H1 (cell line): Measurements from ENCODE around the gene EPG5. TPM values are rescaled to one million over a fixed set of nuclear protein-coding genes. Genes with fewer than 3 reads are reported as not detected.

Source experiments
- CTCF ChIA-PET: fragments of 300-600 bp; sonication (Branson Sonifier 250); formaldehyde crosslinking; loops from one replicate; lab custom pipeline; 2021; ENCODE audit not compliant: partially characterized antibody; lab: Charles Lee
- POLR2A ChIA-PET: fragments of 300-600 bp; sonication (Branson Sonifier 250); formaldehyde crosslinking; loops from one replicate; lab custom pipeline; 2021; ENCODE audit warnings: inconsistent platforms; ENCODE audit not compliant: partially characterized antibody; lab: Charles Lee
- DNase-seq, 2 experiments: peaks; one replicate each; pipeline versions ENCODE4 v3.0.0 to v3.0.0-alpha.2; 2010 to 2022; ENCODE audit warnings: low spot score in 2 of 2, low read depth in 1 of 2, mixed read lengths in 1 of 2
- FAIRE-seq: peaks from 2 replicates; lab custom pipeline; 2011; peaks lifted over from hg19 to GRCh38; lab: Jason Lieb, UNC
- H2AFZ ChIP-seq: 2 replicates; pipeline ENCODE4 v1.8.1; 2012; ENCODE audit warnings: low read length, inconsistent platforms
- H2AK5ac ChIP-seq: 2 replicates; pipeline ENCODE4 v1.6.1; 2013; ENCODE audit warnings: low read depth, low read length
- H2BK120ac ChIP-seq: replicated peaks from 2 replicates; pipeline ENCODE3; 2013; ENCODE audit warnings: low read depth, low read length, inconsistent platforms
- H2BK12ac ChIP-seq: 2 replicates; pipeline ENCODE4 v1.6.1; 2013; ENCODE audit warnings: low read depth, low read length
- H2BK15ac ChIP-seq: 2 replicates; pipeline ENCODE4 v1.6.1; 2013; ENCODE audit warnings: low read length
- H2BK20ac ChIP-seq: 2 replicates; pipeline ENCODE4 v1.6.1; 2013; ENCODE audit warnings: low read length
- H2BK5ac ChIP-seq: 2 replicates; pipeline ENCODE4 v1.6.1; 2013; ENCODE audit warnings: low read depth, low read length
- H3K14ac ChIP-seq: 2 replicates; pipeline ENCODE4 v1.6.1; 2013; ENCODE audit warnings: inconsistent platforms; ENCODE audit not compliant: insufficient read length
- H3K18ac ChIP-seq: 2 replicates; pipeline ENCODE4 v1.6.1; 2013; ENCODE audit warnings: low read length; ENCODE audit errors: extremely low read depth
- H3K23ac ChIP-seq: 2 replicates; pipeline ENCODE4 v1.6.1; 2013; ENCODE audit warnings: inconsistent platforms; ENCODE audit not compliant: insufficient read length
- H3K23me2 ChIP-seq: 2 replicates; pipeline ENCODE4 v1.6.1; 2013; ENCODE audit warnings: low read depth, low read length
- H3K27ac ChIP-seq: 2 replicates; pipeline ENCODE4 v1.6.1; 2011; ENCODE audit warnings: low read depth, low read length, inconsistent platforms
- H3K27me3 ChIP-seq, 4 experiments: replicated peaks in 1 of 4; 1 replicate in 1 of 4; 2 replicates in 3 of 4; pipeline versions ENCODE4 v1.6.1 to v1.8.1; 2011 to 2013; ENCODE audit warnings: low read length in 3 of 4, mild to moderate bottlenecking in 3 of 4, inconsistent platforms in 2 of 4, mixed read lengths in 2 of 4, moderate library complexity in 1 of 4; ENCODE audit not compliant: control insufficient read depth in 3 of 4, insufficient read depth in 3 of 4; ENCODE audit errors: extremely low read depth in 1 of 4
- H3K36me3 ChIP-seq, 4 experiments: 2 replicates each; pipeline versions ENCODE4 v1.6.1 to v1.8.1; 2011 to 2013; ENCODE audit warnings: mild to moderate bottlenecking in 4 of 4, low read length in 3 of 4, moderate library complexity in 2 of 4, control low read depth in 1 of 4, inconsistent platforms in 1 of 4; ENCODE audit not compliant: insufficient read depth in 4 of 4, control insufficient read depth in 2 of 4
- H3K4ac ChIP-seq: replicated peaks from 2 replicates; pipeline ENCODE3; 2013; ENCODE audit warnings: low read length, low read depth, mixed read lengths, inconsistent platforms; ENCODE audit not compliant: insufficient read length
- H3K4me1 ChIP-seq, 4 experiments: replicated peaks in 1 of 4; 1 replicate in 1 of 4; 2 replicates in 3 of 4; pipeline versions ENCODE4 v1.6.1 to v1.8.1; 2011 to 2013; ENCODE audit warnings: low read length in 3 of 4, inconsistent platforms in 2 of 4, mixed read lengths in 1 of 4; ENCODE audit not compliant: insufficient read depth in 4 of 4, control insufficient read depth in 3 of 4
- H3K4me2 ChIP-seq, 2 experiments: 2 replicates each; pipeline versions ENCODE4 v1.6.1 to v1.8.1; 2011 to 2013; ENCODE audit warnings: low read depth in 2 of 2, low read length in 2 of 2, control low read depth in 1 of 2, inconsistent platforms in 1 of 2, mild to moderate bottlenecking in 1 of 2; ENCODE audit not compliant: insufficient read depth in 1 of 2
- H3K4me3 ChIP-seq, 4 experiments: fragments of 200-600, 300-600 bp in 1 of 4; sonication (generic), shearing (Covaris generic), sonication (Bioruptor Twin) in 1 of 4; 2 replicates each; pipeline versions ENCODE4 v1.5.1 to v1.8.1; 2011 to 2016; ENCODE audit warnings: low read length in 4 of 4, low read depth in 3 of 4, control low read depth in 2 of 4, inconsistent platforms in 2 of 4, mild to moderate bottlenecking in 2 of 4, mixed read lengths in 1 of 4, moderate library complexity in 1 of 4; ENCODE audit not compliant: insufficient read depth in 2 of 4; ENCODE audit errors: extremely low read depth in 1 of 4
- H3K56ac ChIP-seq: replicated peaks from 2 replicates; pipeline ENCODE3; 2013; ENCODE audit warnings: low read depth, mild to moderate bottlenecking, mixed read lengths, low read length, inconsistent platforms; ENCODE audit not compliant: insufficient read length
- H3K79me1 ChIP-seq: 2 replicates; pipeline ENCODE4 v1.6.1; 2013; ENCODE audit warnings: low read depth, low read length, control low read depth
- H3K79me2 ChIP-seq, 2 experiments: 2 replicates each; pipeline versions ENCODE4 v1.6.1 to v1.8.1; 2012 to 2013; ENCODE audit warnings: low read length in 2 of 2, mild to moderate bottlenecking in 2 of 2, inconsistent platforms in 1 of 2; ENCODE audit not compliant: insufficient read depth in 2 of 2, control insufficient read depth in 1 of 2
- H3K9ac ChIP-seq, 4 experiments: replicated peaks in 1 of 4; 1 replicate in 1 of 4; 2 replicates in 3 of 4; pipeline versions ENCODE4 v1.6.1 to v1.8.1; 2011 to 2013; ENCODE audit warnings: low read depth in 3 of 4, low read length in 3 of 4, control low read depth in 2 of 4, mild to moderate bottlenecking in 2 of 4, moderate library complexity in 2 of 4, inconsistent platforms in 1 of 4; ENCODE audit errors: extremely low read depth in 1 of 4
- H3K9me3 ChIP-seq, 2 experiments: 2 replicates each; pipeline versions ENCODE4 v1.6.1 to v1.8.1; 2012 to 2013; ENCODE audit warnings: mild to moderate bottlenecking in 2 of 2, moderate library complexity in 2 of 2, control low read depth in 1 of 2, inconsistent platforms in 1 of 2, low read depth in 1 of 2, low read length in 1 of 2, mixed read lengths in 1 of 2; ENCODE audit not compliant: insufficient read depth in 2 of 2
- H4K20me1 ChIP-seq, 2 experiments: replicated peaks in 1 of 2; 2 replicates each; pipeline versions ENCODE3 to v1.8.1; 2011 to 2013; ENCODE audit warnings: inconsistent platforms in 2 of 2, low read length in 2 of 2, mild to moderate bottlenecking in 1 of 2; ENCODE audit not compliant: insufficient read depth in 2 of 2, control insufficient read depth in 1 of 2
- H4K5ac ChIP-seq: 2 replicates; pipeline ENCODE4 v1.6.1; 2013; ENCODE audit warnings: low read length, low read depth, mixed read lengths, inconsistent platforms; ENCODE audit not compliant: insufficient read length
- H4K8ac ChIP-seq: 2 replicates; pipeline ENCODE4 v1.8.0; 2013; ENCODE audit warnings: mild to moderate bottlenecking, moderate library complexity, low read length, inconsistent platforms; ENCODE audit not compliant: insufficient read depth; ENCODE audit errors: extremely low read depth
- H4K91ac ChIP-seq: replicated peaks from 2 replicates; pipeline ENCODE3; 2013; ENCODE audit warnings: low read length, mixed read lengths, inconsistent platforms; ENCODE audit not compliant: insufficient read length
- CREB1 ChIP-seq: IDR thresholded peaks from 2 replicates; pipeline ENCODE4 v1.6.1; 2012; ENCODE audit warnings: inconsistent platforms
- CTBP2 ChIP-seq: IDR thresholded peaks from 2 replicates; pipeline ENCODE4 v1.7.0; 2011; ENCODE audit warnings: borderline replicate concordance, mild to moderate bottlenecking, moderate library complexity, mixed read lengths, low read length; ENCODE audit not compliant: insufficient read depth, insufficient read length
- EZH2 ChIP-seq: fragments of 200-600 bp; sonication (generic); IDR thresholded peaks from 2 replicates; pipeline ENCODE4 v1.7.1; 2012; ENCODE audit warnings: low read depth, mild to moderate bottlenecking, moderate library complexity, low read length, inconsistent platforms; ENCODE audit not compliant: severe bottlenecking
- POU5F1 ChIP-seq: IDR thresholded peaks from 2 replicates; pipeline ENCODE4 v1.6.1; 2011; ENCODE audit warnings: low read depth, mild to moderate bottlenecking, low read length, moderate library complexity
- TEAD4 ChIP-seq: IDR thresholded peaks from 2 replicates; pipeline ENCODE4 v1.6.1; 2012; ENCODE audit warnings: low read depth, low read length, inconsistent platforms, mixed read lengths
- WGBS, 2 experiments: shearing (Covaris generic) in 1 of 2; methylation state at CpG; one replicate each; pipeline versions ENCODE4 v1.1.6 to v1.1.7; 2013 to 2015; ENCODE audit warnings: low lambda C conversion rate in 2 of 2, mixed read lengths in 2 of 2, inconsistent platforms in 1 of 2, low coverage in 1 of 2, missing lambda C conversion rate in 1 of 2; ENCODE audit not compliant: insufficient replicate concordance in 2 of 2, insufficient coverage in 1 of 2, insufficient read length in 1 of 2; ENCODE audit errors: extremely low coverage in 1 of 2, missing lambda C conversion rate in 1 of 2; 5-methylcytosine and 5-hydroxymethylcytosine counted together
- polyA plus RNA-seq, 7 experiments: library from polyadenylated mRNA; depleted of rRNA in 3 of 7; stranded (reverse) in 5 of 7; unstranded in 2 of 7; fragments of >200 nt in 5 of 7; fragments of 200-250 nt in 2 of 7; gene quantifications; 1 replicate in 5 of 7; 2 replicates in 1 of 7; 4 replicates in 1 of 7; pipeline versions ENCODE4 v1.2.1 to v1.2.3, GENCODE V29; 2011 to 2013; ENCODE audit warnings: missing spikeins in 2 of 7, mixed read lengths in 2 of 7
- total RNA-seq: library from RNA; stranded (reverse); fragmentation: NEBNext Ultra II Directional; extraction: Animal tissue kit (Norgen Biotek cat#: 25700); gene quantifications from 2 replicates; pipeline ENCODE4 v1.2.1, GENCODE V29; 2021

Gene EPG5
- total and polyA plus RNA-seq, 2 of the 8 experiments (the other 6 are each of a cell fraction or from before 2014, with no cell fraction given) = 14.1 to 18.3 TPM

GRCh38 chr18:45935591-45936335 lies 31.4 kb downstream of the EPG5 start:
- Histone ChIP-seq H3K9me3 (no peaks in the 10 kb centered on the region), H3K23ac (no peak overlapping the region), H3K23me2 (no peaks in the 10 kb centered on the region), H2BK15ac (no peak overlapping the region), H3K4ac (no peak overlapping the region), H4K5ac (no peak overlapping the region), H4K8ac (no peak overlapping the region), H3K27ac (no peak overlapping the region), H2BK5ac (no peak overlapping the region), H3K36me3 (peaks cover 3 to 14% (median 8%) of the 10 kb centered on the region in 4 experiments; a peak in 5 of 8 replicates), H3K4me2 (no peak overlapping the region), H4K20me1 (peaks cover 0 to 5% of the 10 kb centered on the region in 2 experiments), H3K18ac (no peak overlapping the region), H3K79me1 (no peaks in the 10 kb centered on the region), H3K56ac (no peak overlapping the region), H2BK12ac (no peak overlapping the region), H3K14ac (no peak overlapping the region), H3K9ac (no peak overlapping the region), H2AK5ac (no peak overlapping the region), H3K4me3 (no peak overlapping the region), H2BK20ac (no peak overlapping the region), H2BK120ac (no peak overlapping the region), H3K4me1 (no peaks in the 10 kb centered on the region), H4K91ac (no peak overlapping the region), H3K27me3 (no peaks in the 10 kb centered on the region), H3K79me2 (no peaks in the 10 kb centered on the region), H2AFZ (no peak overlapping the region)
- 90% methylated on average over 3 of the region's 3 CpGs; no CpG with 5 or more reads in 1 of the 2 experiments for WGBS, 2 experiments
- FAIRE-seq (no peak), DNase-seq (no peak)
- POLR2A ChIA-PET = no interaction called here
- CTCF ChIA-PET = no interaction called here
- TF ChIP-seq CTBP2 (no peak), CREB1 (no peak), TEAD4 (no peak), POU5F1 (no peak), EZH2 (no peak)
